ENCODE measurements around the gene SMARCA4. TPM values are rescaled to one million over a fixed set of nuclear protein-coding genes. Genes with fewer than 3 reads are reported as not detected.

Gene SMARCA4
- total and polyA plus RNA-seq, 2 experiments from 2014 or later, result 177 to 336 TPM

DNA sequence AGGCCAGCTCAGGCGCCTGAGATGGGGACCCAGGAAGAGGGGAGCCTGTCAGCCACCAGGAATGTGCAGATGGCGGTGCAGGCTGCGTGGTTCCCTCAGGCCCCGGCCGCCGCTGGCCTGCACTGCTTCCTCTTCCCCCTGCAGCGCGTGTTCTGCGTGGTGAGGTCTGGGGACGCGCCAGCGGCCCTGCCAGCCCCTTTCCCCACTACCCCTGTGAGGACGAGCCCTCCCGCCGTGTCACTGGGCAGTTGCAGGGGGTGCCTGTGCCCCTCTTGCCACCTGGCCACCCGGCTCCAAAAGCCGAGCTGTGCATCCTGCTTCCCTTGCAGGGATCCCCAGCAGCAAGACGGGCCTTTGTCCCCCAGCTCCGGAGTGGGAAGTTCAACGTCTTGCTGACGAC lies 58.4 kb downstream of the SMARCA4 start:
- no peak overlapping the region for H2AFZ ChIP-seq
- Mint-ChIP-seq H3K4me3 (no peak overlapping the region), H3K27me3 (ENCODE audit: insufficient read depth, low read depth, poor library complexity) (peaks cover 19% of the 10 kb centered on the region), H3K9me3 (no peaks in the 10 kb centered on the region), H3K36me3 (ENCODE audit: low read depth) (peaks cover 92% of the 10 kb centered on the region), H3K4me1 (no peaks in the 10 kb centered on the region; the same call in 2 of the 3 replicates), H3K27ac (no peak overlapping the region)
- H3K79me2 ChIP-seq (replicated peaks; ENCODE audit: insufficient read depth), result peaks cover 4% of the 10 kb centered on the region; the same call in 1 of the 2 replicates
- no peaks in the 10 kb centered on the region for H3K9me2 ChIP-seq (ENCODE audit: insufficient read depth)
- peaks cover 3% of the 10 kb centered on the region for H4K20me1 ChIP-seq (replicated peaks; ENCODE audit: insufficient read depth)
- H3K4me3 ChIP-seq, result no peak overlapping the region
- no peak for ATAC-seq
- H3F3A ChIP-seq (replicated peaks; ENCODE audit: low read depth), result peaks cover 19% of the 10 kb centered on the region; the same call in 1 of the 2 replicates
- no peaks in the 10 kb centered on the region for H3K4me1 ChIP-seq (ENCODE audit: insufficient read depth)
- no peak overlapping the region for H3K4me2 ChIP-seq
- peaks cover 49% of the 10 kb centered on the region for H3K36me3 ChIP-seq (ENCODE audit: insufficient read depth)
- no peak for DNase-seq (ENCODE audit: low spot score)
- H3K27ac ChIP-seq (ENCODE audit: low read depth), result no peak overlapping the region
- H3K27me3 ChIP-seq (ENCODE audit: insufficient read depth), result no peaks in the 10 kb centered on the region
- TF ChIP-seq CTCF (conservative IDR thresholded peaks at IDR 0.05; ENCODE audit: low read depth in 2 of 2), result no peak
- TF ChIP-seq CREB1 (CRISPR knock-in tag; IDR thresholded peaks at IDR 0.05; ENCODE audit: low read depth), result no peak
- no peak for TF ChIP-seq ZNF114 (CRISPR knock-in tag; IDR thresholded peaks at IDR 0.05)
- TF ChIP-seq POLR2AphosphoS5 (IDR thresholded peaks at IDR 0.05; ENCODE audit: low read depth), result no peak
- TF ChIP-seq, protein P1, sequence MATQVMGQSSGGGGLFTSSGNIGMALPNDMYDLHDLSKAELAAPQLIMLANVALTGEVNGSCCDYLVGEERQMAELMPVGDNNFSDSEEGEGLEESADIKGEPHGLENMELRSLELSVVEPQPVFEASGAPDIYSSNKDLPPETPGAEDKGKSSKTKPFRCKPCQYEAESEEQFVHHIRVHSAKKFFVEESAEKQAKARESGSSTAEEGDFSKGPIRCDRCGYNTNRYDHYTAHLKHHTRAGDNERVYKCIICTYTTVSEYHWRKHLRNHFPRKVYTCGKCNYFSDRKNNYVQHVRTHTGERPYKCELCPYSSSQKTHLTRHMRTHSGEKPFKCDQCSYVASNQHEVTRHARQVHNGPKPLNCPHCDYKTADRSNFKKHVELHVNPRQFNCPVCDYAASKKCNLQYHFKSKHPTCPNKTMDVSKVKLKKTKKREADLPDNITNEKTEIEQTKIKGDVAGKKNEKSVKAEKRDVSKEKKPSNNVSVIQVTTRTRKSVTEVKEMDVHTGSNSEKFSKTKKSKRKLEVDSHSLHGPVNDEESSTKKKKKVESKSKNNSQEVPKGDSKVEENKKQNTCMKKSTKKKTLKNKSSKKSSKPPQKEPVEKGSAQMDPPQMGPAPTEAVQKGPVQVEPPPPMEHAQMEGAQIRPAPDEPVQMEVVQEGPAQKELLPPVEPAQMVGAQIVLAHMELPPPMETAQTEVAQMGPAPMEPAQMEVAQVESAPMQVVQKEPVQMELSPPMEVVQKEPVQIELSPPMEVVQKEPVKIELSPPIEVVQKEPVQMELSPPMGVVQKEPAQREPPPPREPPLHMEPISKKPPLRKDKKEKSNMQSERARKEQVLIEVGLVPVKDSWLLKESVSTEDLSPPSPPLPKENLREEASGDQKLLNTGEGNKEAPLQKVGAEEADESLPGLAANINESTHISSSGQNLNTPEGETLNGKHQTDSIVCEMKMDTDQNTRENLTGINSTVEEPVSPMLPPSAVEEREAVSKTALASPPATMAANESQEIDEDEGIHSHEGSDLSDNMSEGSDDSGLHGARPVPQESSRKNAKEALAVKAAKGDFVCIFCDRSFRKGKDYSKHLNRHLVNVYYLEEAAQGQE (IDR thresholded peaks at IDR 0.05; ENCODE audit: unreplicated experiment), result no peak
- no peak for TF ChIP-seq EZH2phosphoT487 (IDR thresholded peaks at IDR 0.05; ENCODE audit: unreplicated experiment)
- no peak for TF ChIP-seq ETS1 (IDR thresholded peaks at IDR 0.05)
- TF ChIP-seq, protein P2, sequence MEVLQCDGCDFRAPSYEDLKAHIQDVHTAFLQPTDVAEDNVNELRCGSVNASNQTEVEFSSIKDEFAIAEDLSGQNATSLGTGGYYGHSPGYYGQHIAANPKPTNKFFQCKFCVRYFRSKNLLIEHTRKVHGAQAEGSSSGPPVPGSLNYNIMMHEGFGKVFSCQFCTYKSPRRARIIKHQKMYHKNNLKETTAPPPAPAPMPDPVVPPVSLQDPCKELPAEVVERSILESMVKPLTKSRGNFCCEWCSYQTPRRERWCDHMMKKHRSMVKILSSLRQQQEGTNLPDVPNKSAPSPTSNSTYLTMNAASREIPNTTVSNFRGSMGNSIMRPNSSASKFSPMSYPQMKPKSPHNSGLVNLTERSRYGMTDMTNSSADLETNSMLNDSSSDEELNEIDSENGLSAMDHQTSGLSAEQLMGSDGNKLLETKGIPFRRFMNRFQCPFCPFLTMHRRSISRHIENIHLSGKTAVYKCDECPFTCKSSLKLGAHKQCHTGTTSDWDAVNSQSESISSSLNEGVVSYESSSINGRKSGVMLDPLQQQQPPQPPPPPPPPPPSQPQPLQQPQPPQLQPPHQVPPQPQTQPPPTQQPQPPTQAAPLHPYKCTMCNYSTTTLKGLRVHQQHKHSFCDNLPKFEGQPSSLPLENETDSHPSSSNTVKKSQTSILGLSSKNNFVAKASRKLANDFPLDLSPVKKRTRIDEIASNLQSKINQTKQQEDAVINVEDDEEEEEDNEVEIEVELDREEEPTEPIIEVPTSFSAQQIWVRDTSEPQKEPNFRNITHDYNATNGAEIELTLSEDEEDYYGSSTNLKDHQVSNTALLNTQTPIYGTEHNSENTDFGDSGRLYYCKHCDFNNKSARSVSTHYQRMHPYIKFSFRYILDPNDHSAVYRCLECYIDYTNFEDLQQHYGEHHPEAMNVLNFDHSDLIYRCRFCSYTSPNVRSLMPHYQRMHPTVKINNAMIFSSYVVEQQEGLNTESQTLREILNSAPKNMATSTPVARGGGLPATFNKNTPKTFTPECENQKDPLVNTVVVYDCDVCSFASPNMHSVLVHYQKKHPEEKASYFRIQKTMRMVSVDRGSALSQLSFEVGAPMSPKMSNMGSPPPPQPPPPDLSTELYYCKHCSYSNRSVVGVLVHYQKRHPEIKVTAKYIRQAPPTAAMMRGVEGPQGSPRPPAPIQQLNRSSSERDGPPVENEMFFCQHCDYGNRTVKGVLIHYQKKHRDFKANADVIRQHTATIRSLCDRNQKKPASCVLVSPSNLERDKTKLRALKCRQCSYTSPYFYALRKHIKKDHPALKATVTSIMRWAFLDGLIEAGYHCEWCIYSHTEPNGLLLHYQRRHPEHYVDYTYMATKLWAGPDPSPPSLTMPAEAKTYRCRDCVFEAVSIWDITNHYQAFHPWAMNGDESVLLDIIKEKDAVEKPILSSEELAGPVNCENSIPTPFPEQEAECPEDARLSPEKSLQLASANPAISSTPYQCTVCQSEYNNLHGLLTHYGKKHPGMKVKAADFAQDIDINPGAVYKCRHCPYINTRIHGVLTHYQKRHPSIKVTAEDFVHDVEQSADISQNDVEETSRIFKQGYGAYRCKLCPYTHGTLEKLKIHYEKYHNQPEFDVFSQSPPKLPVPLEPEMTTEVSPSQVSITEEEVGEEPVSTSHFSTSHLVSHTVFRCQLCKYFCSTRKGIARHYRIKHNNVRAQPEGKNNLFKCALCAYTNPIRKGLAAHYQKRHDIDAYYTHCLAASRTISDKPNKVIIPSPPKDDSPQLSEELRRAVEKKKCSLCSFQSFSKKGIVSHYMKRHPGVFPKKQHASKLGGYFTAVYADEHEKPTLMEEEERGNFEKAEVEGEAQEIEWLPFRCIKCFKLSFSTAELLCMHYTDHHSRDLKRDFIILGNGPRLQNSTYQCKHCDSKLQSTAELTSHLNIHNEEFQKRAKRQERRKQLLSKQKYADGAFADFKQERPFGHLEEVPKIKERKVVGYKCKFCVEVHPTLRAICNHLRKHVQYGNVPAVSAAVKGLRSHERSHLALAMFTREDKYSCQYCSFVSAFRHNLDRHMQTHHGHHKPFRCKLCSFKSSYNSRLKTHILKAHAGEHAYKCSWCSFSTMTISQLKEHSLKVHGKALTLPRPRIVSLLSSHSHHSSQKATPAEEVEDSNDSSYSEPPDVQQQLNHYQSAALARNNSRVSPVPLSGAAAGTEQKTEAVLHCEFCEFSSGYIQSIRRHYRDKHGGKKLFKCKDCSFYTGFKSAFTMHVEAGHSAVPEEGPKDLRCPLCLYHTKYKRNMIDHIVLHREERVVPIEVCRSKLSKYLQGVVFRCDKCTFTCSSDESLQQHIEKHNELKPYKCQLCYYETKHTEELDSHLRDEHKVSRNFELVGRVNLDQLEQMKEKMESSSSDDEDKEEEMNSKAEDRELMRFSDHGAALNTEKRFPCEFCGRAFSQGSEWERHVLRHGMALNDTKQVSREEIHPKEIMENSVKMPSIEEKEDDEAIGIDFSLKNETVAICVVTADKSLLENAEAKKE (CRISPR knock-in tag; IDR thresholded peaks at IDR 0.05), result no peak
- no peak for TF ChIP-seq ZNF331 (CRISPR knock-in tag; IDR thresholded peaks at IDR 0.05; ENCODE audit: low read depth)
- no peak for TF ChIP-seq STAT1 (IDR thresholded peaks at IDR 0.05; ENCODE audit: unreplicated experiment)
- no peak for TF ChIP-seq EZH2 (IDR thresholded peaks at IDR 0.05; ENCODE audit: low read depth, unreplicated experiment)
- no peak for TF ChIP-seq NANOG (IDR thresholded peaks at IDR 0.05; ENCODE audit: borderline replicate concordance)
- TF ChIP-seq JUNB (IDR thresholded peaks at IDR 0.05; ENCODE audit: unreplicated experiment), result no peak

All from GM23338 (cell line).